Sigmoid colon (tissue), 4 donors: Measurements from ENCODE around the gene VAT1L.

Experiments
- EP300 ChIP-seq, 4 donors: sonication (generic); formaldehyde crosslinking; IDR thresholded peaks; one replicate each; pipeline ENCODE4 v1.6.1; 2017; ENCODE audit warnings: antibody characterized with exemption in 4 of 4
- POLR2A ChIP-seq, 2 donors: fragments of 450-650 bp; IDR thresholded peaks; one replicate each; pipeline ENCODE4 v1.6.1; 2016; ENCODE audit warnings: antibody characterized with exemption in 2 of 2, mild to moderate bottlenecking in 2 of 2, moderate library complexity in 2 of 2
- POLR2AphosphoS5 ChIP-seq, 4 donors: sonication (generic); formaldehyde crosslinking; IDR thresholded peaks; one replicate each; pipeline ENCODE4 v1.6.1; 2017; ENCODE audit warnings: antibody characterized with exemption in 4 of 4

- TF ChIP-seq POLR2A (IDR thresholded peaks at IDR 0.05) (no peak), POLR2AphosphoS5 (IDR thresholded peaks at IDR 0.05) (no peak), EP300 (IDR thresholded peaks at IDR 0.05) (no peak)
Observed at GRCh38 chr16:77812856-77813500, 24.6 kb downstream of the VAT1L start.
